Activated T-helper 2 cell treated with anti-CD3 and anti-CD28 coated beads, Interferon-gamma antibody, Interleukin-2, Interleukin-4, amounts not matched to agents 10 μg/mL and 5 μg/mL and 100 μg/mL, durations not matched to agents 14 hours and 24 hours and 36 hours (primary cell): ENCODE data around the gene IQUB. TPM values are rescaled to one million over a fixed set of nuclear protein-coding genes. Genes with fewer than 3 reads are reported as not detected.

Source experiments
- DNase-seq: peaks from one replicate; pipeline ENCODE4 v3.0.0; 2021; ENCODE audit warnings: low spot score
- H3K27ac Mint-ChIP-seq: one replicate; pipeline ENCODE4 v1.8.0; 2021; ENCODE audit warnings: mixed read lengths
- H3K27me3 Mint-ChIP-seq: one replicate; pipeline ENCODE4 v1.8.0; 2021; ENCODE audit warnings: low read depth, mixed read lengths
- H3K36me3 Mint-ChIP-seq: one replicate; pipeline ENCODE4 v1.8.0; 2021; ENCODE audit warnings: low read depth, mixed read lengths
- H3K4me1 Mint-ChIP-seq: one replicate; pipeline ENCODE4 v1.8.0; 2021; ENCODE audit warnings: low read depth, mixed read lengths
- H3K4me3 Mint-ChIP-seq: one replicate; pipeline ENCODE4 v1.8.0; 2021; ENCODE audit warnings: low read depth, mild to moderate bottlenecking, moderate library complexity, mixed read lengths
- H3K9me3 Mint-ChIP-seq: one replicate; pipeline ENCODE4 v1.8.0; 2021; ENCODE audit warnings: mixed read lengths
- intact Hi-C: fragments of 100-400 bp; cut with micrococcal nuclease; formaldehyde crosslinking; loops from one replicate; pipeline ENCODE4 v1.15.1; 2023
- total RNA-seq: library from RNA; stranded (reverse); gene quantifications from 2 replicates; pipeline ENCODE4 v1.2.3, GENCODE V29; 2022

Gene IQUB
- 0.25 TPM in 1 of 2 replicates, not detected in the other for total RNA-seq

GRCh38 chr7:123534383-123535260 is at the start of gene IQUB:
IQUB (minus strand) TSS chr7:123534595; CDS start chr7:123512340, 22,255 bp downstream.
- H3K9me3 Mint-ChIP-seq: no peaks in the 10 kb centered on the region
- peaks cover 23% of the 10 kb centered on the region for H3K4me1 Mint-ChIP-seq
- intact Hi-C loops: loop anchor here (1.0 to 5.0 kb wide), 3 partner anchors 23 to 213 kb away; partner anchors contain the start of genes NDUFA5 and WASL
- peaks cover 17% of the 10 kb centered on the region for H3K27me3 Mint-ChIP-seq
- peak; percentile 88 for DNase-seq
- H3K36me3 Mint-ChIP-seq: no peaks in the 10 kb centered on the region
- H3K4me3 Mint-ChIP-seq: peak within 1 kb of the TSS; percentile 88
- peak within 1 kb of the TSS; percentile 84 for H3K27ac Mint-ChIP-seq

GRCh38 chr7:123583821-123584220 is 49.4 kb upstream of the IQUB start:
- Mint-ChIP-seq H3K4me1 (peaks cover 3% of the 10 kb centered on the region), H3K4me3 (no peak overlapping the region), H3K36me3 (no peaks in the 10 kb centered on the region), H3K9me3 (no peaks in the 10 kb centered on the region), H3K27me3 (peaks cover 7% of the 10 kb centered on the region), H3K27ac (no peak overlapping the region)
- intact Hi-C loops: no loop called here
- DNase-seq: no peak

GRCh38 chr7:123581162-123581459 is 46.7 kb upstream of the IQUB start:
- intact Hi-C loops: no loop called here
- Mint-ChIP-seq H3K9me3 (no peaks in the 10 kb centered on the region), H3K4me1 (peaks cover 3% of the 10 kb centered on the region)

GRCh38 chr7:123580406-123581161 is 46.2 kb upstream of the IQUB start:
- Mint-ChIP-seq H3K4me1 (peaks cover 3% of the 10 kb centered on the region), H3K27ac (no peak overlapping the region), H3K27me3 (peaks cover 13% of the 10 kb centered on the region), H3K9me3 (no peaks in the 10 kb centered on the region), H3K36me3 (no peaks in the 10 kb centered on the region), H3K4me3 (no peak overlapping the region)
- DNase-seq: no peak
- intact Hi-C loops: no loop called here

More at GRCh38 chr7:123581162-123581459, 46.7 kb upstream of the IQUB start:
- Mint-ChIP-seq H3K27ac (no peak overlapping the region), H3K27me3 (peaks cover 12% of the 10 kb centered on the region), H3K4me3 (no peak overlapping the region), H3K36me3 (no peaks in the 10 kb centered on the region)
- no peak for DNase-seq

- intact Hi-C loops: no loop called here
- Mint-ChIP-seq H3K27ac (no peak overlapping the region), H3K27me3 (peaks cover 16% of the 10 kb centered on the region)
Observed at GRCh38 chr7:123579416-123579815, 45.0 kb upstream of the IQUB start.

GRCh38 chr7:123573896-123574467 is 39.6 kb upstream of the IQUB start:
- Mint-ChIP-seq H3K9me3 (no peaks in the 10 kb centered on the region), H3K27me3 (peaks cover 13% of the 10 kb centered on the region), H3K36me3 (no peaks in the 10 kb centered on the region), H3K4me3 (no peak overlapping the region), H3K27ac (no peak overlapping the region), H3K4me1 (no peaks in the 10 kb centered on the region)
- no peak for DNase-seq
- intact Hi-C loops: no loop called here

More at GRCh38 chr7:123579416-123579815, 45.0 kb upstream of the IQUB start:
- no peak for DNase-seq
- Mint-ChIP-seq H3K4me3 (no peak overlapping the region), H3K4me1 (peaks cover 3% of the 10 kb centered on the region), H3K36me3 (no peaks in the 10 kb centered on the region), H3K9me3 (no peaks in the 10 kb centered on the region)

GRCh38 chr7:123573341-123573740 is 38.9 kb upstream of the IQUB start:
- H3K27me3 Mint-ChIP-seq: peaks cover 10% of the 10 kb centered on the region
- no peaks in the 10 kb centered on the region for H3K36me3 Mint-ChIP-seq
- no peaks in the 10 kb centered on the region for H3K4me1 Mint-ChIP-seq
- no peak for DNase-seq
- no peak overlapping the region for H3K4me3 Mint-ChIP-seq
- H3K27ac Mint-ChIP-seq: no peak overlapping the region
- no peaks in the 10 kb centered on the region for H3K9me3 Mint-ChIP-seq
- intact Hi-C loops: no loop called here

GRCh38 chr7:123571684-123572083 is 37.3 kb upstream of the IQUB start:
- Mint-ChIP-seq H3K36me3 (no peaks in the 10 kb centered on the region), H3K4me3 (no peak overlapping the region), H3K27ac (no peak overlapping the region), H3K4me1 (no peaks in the 10 kb centered on the region), H3K9me3 (no peaks in the 10 kb centered on the region), H3K27me3 (peaks cover 11% of the 10 kb centered on the region)
- DNase-seq: no peak
- intact Hi-C loops: no loop called here

GRCh38 chr7:123571187-123571586 is 36.8 kb upstream of the IQUB start:
- Mint-ChIP-seq H3K36me3 (no peaks in the 10 kb centered on the region), H3K27me3 (peaks cover 10% of the 10 kb centered on the region), H3K27ac (no peak overlapping the region), H3K9me3 (no peaks in the 10 kb centered on the region), H3K4me1 (no peaks in the 10 kb centered on the region), H3K4me3 (no peak overlapping the region)
- intact Hi-C loops: no loop called here
- DNase-seq: no peak

- H3K36me3 Mint-ChIP-seq: no peaks in the 10 kb centered on the region
- intact Hi-C loops: no loop called here
- H3K9me3 Mint-ChIP-seq: no peaks in the 10 kb centered on the region
- H3K27me3 Mint-ChIP-seq: peaks cover 8% of the 10 kb centered on the region
- DNase-seq: no peak
- H3K27ac Mint-ChIP-seq: no peak overlapping the region
- H3K4me3 Mint-ChIP-seq: no peak overlapping the region
- H3K4me1 Mint-ChIP-seq: no peaks in the 10 kb centered on the region
Observed at GRCh38 chr7:123570390-123571182, 36.2 kb upstream of the IQUB start.

GRCh38 chr7:123569352-123570010 is 35.1 kb upstream of the IQUB start:
- no peak for DNase-seq
- Mint-ChIP-seq H3K4me3 (no peak overlapping the region), H3K9me3 (no peaks in the 10 kb centered on the region), H3K4me1 (no peaks in the 10 kb centered on the region), H3K36me3 (no peaks in the 10 kb centered on the region), H3K27ac (no peak overlapping the region), H3K27me3 (peaks cover 6% of the 10 kb centered on the region)
- intact Hi-C loops: no loop called here

GRCh38 chr7:123562121-123562520 is 27.7 kb upstream of the IQUB start:
- H3K4me1 Mint-ChIP-seq: no peaks in the 10 kb centered on the region
- no peak overlapping the region for H3K27ac Mint-ChIP-seq
- no peaks in the 10 kb centered on the region for H3K9me3 Mint-ChIP-seq
- DNase-seq: no peak
- intact Hi-C loops: no loop called here
- peaks cover 6% of the 10 kb centered on the region for H3K27me3 Mint-ChIP-seq
- no peak overlapping the region for H3K4me3 Mint-ChIP-seq
- no peaks in the 10 kb centered on the region for H3K36me3 Mint-ChIP-seq
